ENCODE data around the gene ARHGEF40.

GRCh38 chr14:21104448-21105060 lies 34.5 kb downstream of the ARHGEF40 start:
- TF ChIP-seq CTCF (IDR thresholded peaks at IDR 0.05; ENCODE audit: insufficient read depth, low read length) = peak; percentile 88
- TF ChIP-seq GABPA (IDR thresholded peaks at IDR 0.05; ENCODE audit: low read depth) = no peak
- no peak for TF ChIP-seq POLR2AphosphoS5 (IDR thresholded peaks at IDR 0.05; ENCODE audit: low read depth)
- no peak for TF ChIP-seq REST (IDR thresholded peaks at IDR 0.05; ENCODE audit: insufficient replicate concordance, low read depth)

Measured in HL-60 (cell line).